GM19099 (cell line): ENCODE results near the gene ATG13.

Experiments used
- POLR2A ChIP-seq: IDR thresholded peaks from 3 replicates; pipeline ENCODE4 v1.6.1; 2011; ENCODE audit warnings: low read depth; ENCODE audit not compliant: insufficient read length; ENCODE audit errors: extremely low read depth

The ATG13 gene

DNA sequence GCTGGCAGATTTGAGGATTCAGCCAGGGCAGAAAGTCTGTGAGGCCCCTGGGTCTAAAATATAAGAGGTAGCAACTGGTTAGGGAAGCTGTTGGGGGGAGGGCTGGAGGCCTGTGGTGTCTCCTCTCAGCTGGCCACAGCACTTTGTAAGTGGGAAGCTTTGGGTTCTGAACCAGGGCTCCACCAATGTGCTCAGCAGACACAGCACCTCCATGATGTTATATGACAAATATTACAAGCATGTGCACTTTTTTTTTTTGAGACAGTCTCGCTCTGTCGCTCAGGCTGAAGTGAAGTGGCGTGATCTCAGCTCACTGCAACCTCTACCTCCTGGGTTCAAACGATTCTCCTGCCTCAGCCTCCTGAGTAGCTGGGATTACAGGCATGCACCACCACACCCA is 75.1 kb downstream of the ATG13 start:
- TF ChIP-seq POLR2A, result no peak

DNA sequence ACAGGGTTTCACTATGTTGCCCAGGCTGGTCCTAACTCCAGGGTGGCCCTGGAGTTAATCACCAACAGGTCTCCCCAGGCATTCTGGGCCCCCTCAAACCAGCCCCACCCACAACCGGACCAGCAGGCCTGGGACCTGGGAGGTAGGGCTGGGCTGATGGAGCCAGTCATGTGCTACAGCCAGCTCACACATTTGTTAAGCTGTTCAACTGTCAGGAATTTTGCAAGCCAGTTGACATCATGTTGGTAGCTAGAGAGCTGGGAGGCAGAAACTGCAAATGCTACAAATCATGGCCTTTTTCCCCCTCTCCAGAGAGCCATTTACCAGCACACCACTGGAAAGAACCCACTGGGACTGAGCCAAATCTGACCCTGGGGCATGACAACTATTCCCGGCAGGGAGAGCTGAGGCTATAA is 76.3 kb downstream of the ATG13 start:
- TF ChIP-seq POLR2A, result no peak

DNA sequence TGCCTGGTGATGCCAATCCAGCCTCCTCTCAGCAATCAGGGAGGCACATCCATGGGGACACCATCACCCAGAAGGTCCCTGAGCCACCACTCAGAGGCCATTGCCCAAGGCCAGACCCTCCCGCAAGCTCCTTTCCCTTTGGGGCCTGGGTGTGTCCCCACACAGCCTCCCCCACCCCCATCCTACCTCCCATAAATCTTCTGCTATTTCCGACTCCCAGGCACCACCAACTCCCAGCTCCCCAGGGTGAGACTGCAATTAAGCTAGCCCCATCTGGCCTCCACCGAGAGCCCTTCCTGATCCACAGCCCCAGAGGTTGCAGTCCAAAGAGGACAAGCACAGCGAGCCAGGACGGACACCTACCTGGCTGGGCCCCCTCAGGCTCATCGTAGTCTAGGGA is 76.7 kb downstream of the ATG13 start:
- no peak for TF ChIP-seq POLR2A

DNA sequence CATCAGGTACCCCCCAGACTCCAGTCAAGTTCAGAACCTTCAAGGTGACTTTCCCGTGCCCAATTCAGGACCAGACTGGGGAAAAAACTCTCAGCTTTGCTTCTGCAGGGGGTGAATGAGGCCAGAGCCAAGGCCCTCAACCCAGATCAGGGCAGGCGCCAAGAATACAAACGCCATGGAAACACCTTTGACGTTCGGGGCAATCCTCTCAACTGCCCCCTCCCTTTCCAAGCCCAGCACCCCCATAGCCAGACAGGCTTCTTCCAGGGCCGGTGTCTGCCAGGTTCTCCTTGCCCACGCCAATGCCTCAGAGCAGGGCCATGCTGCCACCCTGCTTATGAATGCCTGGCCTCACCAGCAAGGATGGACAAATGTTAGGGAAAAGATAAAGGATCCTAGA is 77.3 kb downstream of the ATG13 start:
- TF ChIP-seq POLR2A, result no peak

DNA sequence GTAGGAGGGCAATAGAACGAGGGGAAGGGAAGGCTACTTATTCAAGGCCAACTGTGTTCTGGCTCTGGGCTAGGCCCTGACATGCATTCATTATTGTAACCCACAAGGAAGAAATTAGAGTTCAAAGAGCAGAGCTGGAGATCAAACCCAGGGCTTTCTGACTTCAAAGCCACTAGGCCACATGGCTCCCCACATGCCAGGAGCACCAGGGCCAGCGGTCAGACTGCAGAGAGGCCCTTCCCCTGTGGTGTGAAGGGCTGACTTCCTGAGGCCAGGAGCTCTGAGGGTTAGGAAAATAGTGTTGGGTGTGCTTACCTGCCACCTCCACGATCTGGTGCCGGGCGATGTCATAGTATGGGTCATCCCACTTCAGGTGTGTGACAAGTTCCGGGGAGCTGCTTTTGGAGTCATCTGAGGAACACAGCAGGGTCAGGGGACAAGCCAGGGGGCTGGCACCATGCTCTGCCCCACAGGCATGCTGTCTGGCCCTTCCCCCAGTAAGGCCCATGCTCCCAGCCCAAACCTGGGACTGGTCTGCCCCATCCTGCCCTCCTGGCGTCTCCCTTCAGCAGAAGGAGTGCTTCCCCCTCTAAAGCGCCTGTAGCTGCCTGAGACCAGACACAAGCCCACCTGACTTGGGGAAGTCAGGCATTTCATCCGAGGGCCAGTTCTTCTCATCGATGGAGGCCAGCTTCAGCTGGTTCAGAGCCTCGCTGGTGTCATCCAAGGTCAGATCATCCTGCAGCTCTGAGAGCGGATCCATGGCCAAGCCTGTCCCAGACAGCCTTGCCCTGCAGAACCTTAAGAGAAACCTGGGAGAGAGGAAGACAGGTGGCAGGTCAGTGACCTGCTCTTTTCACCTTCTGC is 78.2 kb downstream of the ATG13 start:
- TF ChIP-seq POLR2A, result no peak

DNA sequence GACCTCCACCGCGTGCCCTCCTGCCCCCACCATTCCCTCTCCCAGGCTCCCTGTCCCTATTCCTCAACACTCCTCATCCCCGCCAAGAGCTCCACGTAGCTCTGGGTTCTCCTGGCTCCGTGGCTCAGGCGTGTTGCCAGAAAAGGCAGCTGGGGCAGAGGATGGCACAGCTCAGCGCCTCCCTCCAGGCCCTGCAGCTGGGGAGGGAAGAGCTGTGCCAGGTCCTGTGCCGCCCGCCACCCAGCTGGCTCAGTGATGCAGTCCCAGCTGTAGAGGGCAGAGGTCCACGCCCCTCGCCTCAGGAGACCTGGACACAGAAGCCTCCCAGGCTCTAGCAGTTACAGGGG is 78.8 kb downstream of the ATG13 start:
- no peak for TF ChIP-seq POLR2A

DNA sequence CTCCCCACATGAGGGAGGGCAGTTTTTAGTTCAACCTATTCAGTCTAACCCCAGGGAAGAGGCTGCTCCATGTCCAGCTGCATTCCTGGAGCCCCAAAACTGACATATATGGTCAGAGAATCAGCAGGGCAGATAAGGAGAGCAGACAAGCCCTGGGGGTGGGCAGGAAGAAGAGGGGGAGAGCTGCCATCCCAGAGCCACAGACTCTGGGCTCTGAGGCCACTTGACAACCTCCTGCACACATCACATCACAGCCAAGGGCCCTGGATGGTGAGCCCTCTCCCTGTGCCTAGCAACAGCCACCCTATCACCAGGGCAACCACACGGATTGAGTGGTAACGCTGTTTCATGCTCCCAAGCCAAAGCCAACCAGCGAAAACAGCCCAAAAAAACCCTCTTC is 80.0 kb downstream of the ATG13 start:
- no peak for TF ChIP-seq POLR2A

DNA sequence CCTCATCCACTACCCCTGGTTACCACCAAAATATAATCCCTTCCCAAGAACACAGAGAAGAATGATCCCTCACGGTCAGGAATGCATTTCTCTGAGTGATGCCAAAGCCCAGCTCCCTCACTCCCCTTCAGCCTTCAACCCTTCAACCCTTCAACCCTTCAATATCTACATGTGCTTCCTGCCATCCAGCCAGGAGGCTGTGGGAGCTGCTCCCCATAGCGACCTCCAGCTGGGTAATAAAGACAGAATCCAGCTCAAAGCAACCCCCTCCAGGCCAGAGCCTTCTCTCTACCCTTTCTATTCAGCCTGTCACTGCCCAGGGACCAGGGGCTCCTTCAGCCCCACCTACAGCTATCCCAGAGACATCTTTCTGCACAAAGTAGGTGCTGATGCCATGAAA is 80.4 kb downstream of the ATG13 start:
- no peak for TF ChIP-seq POLR2A

DNA sequence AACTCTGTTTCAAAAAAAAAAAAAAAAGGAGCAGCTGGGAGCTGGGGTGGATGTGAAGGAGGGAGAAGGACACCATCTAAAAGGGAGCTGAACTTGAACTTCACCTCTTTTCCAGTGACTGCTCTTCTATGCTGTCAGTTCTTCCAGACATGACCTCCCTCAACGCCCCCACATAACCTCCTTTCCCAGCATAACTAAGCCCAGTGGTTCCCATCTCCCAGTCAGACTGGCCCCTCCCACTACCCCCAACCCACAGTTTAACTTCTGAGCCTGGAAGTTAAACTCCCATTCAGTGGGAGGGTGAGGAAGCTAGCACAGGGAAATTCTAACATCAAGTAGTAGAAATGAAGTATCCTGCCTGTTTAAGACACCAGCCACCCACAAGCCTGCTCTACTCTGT is 81.2 kb downstream of the ATG13 start:
- TF ChIP-seq POLR2A, result no peak

DNA sequence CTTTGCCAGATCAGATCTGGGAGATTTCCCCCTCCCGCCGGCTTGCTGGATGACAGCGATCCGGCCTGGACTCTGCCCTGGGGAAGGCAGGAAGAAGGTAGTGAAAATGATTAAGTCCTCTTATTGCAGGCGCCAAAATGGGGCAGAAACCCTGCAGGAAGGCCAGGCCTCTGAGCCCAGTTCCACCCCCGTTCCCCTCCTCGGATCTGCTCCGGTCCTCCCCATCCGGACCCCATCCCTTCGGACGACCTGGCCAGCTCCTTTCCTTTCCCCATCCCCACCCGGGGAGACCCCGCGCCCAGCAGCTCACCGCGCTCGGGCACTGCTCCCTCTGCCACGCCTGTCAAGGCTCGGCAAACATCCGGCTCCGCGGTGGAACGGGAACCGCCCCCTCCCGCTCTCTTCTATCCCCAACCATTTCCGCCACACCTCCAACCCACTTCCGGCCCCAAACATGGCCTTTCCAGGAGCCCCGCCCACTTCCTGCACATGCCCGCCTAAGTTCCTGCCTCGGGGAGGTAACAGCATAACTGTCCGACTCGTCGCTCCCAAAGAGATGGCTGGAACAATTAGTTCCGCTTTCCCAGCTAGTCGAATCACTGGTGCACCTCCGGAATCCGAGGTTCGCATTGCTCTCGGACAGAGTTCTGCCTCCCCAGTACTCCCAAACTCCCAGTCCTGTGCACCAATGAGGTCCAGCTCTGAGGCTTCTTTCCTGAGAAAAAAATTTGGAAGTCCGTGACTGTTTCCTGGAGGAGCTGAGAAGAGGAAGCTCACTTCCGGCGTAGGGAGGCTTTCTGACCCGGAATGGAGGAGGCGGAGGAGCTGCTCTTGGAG is 83.1 kb downstream of the ATG13 start, which contains the start of the genes ARHGAP1 and ZNF408:
TSS of gene ARHGAP1 (minus strand) at position 379 of the 837 bp plus-strand sequence. CDS start 4,512 bp downstream, outside the sequence.
TSS of gene ZNF408 (plus strand) at position 791 of the 837 bp plus-strand sequence. CDS start at position 808, 17 bp downstream.
- TF ChIP-seq POLR2A, result peak; percentile 87

DNA sequence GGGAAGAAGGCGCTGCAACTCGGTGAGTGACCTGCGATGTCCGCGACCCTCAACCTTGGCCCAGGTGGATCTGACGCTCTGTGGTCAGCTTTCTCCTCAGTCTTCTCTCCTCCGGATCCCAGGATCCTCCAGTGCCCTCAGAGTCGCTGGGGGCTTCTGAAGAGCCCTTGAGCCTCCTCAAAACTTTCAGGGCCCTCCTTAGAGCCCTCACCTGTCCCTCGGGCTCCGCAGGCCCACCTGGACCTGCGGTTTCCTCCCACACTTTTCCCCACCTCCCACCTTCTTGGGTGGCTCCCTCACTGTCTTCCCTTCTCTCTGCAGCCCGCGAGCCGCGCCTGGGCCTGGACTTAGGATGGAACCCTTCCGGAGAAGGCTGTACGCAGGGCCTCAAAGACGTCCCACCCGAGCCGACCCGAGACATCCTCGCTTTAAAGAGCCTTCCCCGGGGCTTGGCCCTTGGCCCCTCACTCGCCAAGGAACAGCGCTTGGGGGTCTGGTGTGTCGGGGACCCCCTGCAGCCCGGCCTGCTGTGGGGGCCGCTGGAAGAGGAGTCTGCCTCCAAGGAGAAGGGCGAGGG is 83.8 kb downstream of the ATG13 start:
- TF ChIP-seq POLR2A, result peak; percentile 26

DNA sequence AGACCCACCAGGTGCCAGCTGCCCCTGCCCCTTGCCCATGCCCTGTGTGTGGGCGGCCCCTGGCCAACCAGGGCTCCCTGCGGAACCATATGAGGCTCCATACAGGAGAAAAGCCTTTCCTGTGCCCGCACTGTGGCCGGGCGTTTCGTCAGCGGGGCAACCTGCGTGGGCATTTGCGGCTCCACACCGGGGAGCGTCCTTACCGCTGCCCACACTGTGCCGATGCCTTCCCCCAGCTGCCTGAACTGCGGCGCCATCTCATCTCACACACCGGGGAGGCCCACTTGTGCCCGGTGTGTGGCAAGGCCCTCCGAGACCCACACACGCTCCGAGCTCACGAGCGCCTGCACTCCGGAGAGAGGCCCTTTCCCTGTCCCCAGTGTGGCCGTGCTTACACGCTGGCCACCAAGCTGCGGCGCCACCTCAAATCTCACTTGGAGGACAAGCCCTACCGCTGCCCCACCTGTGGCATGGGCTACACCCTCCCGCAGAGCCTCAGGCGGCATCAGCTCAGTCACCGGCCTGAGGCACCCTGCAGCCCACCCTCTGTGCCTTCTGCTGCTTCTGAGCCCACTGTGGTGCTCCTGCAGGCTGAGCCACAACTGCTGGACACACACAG is 87.8 kb downstream of the ATG13 start:
- TF ChIP-seq POLR2A, result no peak

DNA sequence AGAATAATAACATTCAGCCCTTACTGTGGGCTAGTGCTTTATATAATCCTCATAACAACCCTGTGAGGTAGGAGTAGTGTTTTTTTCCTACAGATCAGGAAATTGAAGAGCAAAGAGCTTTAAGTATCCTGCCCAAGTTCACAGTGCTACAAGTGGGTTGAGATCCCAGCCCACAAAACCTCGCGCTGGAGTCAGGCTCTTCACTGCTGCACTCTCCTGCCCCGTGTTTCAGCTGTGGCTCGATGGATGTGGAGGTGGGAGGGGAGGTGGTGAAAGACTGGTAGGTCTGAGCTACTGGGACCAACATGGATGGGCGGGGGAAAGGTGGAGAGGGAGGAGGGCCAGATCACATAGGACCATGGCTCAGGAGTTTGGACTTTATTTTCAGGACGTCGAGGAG is 89.5 kb downstream of the ATG13 start:
- no peak for TF ChIP-seq POLR2A

DNA sequence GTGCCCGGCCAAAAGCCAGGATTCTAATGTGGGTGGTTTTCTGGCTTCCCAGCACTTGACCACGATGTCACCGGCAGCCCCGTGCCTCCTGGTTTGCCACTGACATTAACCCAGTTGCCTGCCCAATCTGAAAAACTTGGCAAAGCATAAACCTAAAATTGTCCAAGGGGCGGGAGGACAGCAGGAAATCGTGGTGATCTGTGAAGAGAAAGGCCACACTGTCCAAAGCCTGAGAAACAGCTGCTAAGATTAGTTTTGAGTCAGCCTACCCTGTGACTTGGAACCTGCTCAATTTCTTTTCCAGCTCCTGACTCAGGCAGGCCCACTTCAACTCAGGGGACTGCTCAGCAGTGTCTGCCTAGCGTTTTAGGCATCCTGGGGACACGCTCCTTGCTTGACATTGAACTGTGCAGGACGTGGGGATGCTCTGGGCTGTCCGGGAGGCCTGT is 93.5 kb downstream of the ATG13 start:
- TF ChIP-seq POLR2A, result no peak

DNA sequence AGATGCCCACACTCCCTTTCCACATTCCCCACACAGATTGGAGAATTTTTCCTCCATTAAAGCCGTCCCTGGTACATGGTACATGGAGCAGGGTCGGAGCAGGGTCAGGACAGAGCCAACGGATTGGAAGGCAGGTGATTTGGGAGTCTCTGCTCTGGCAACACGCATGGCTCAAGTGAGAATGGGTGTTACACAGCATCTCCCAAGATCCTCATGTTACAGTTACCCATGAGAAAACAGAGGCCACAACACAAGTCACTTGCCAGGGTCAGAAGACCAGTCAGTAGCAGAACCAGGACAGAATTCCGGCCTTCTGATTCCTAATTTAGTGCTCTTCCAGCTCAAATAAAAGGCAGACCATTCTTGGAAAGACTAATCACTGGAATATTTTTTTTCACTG is 94.0 kb downstream of the ATG13 start:
- TF ChIP-seq POLR2A, result no peak
